ENCODE measurements around the gene IL34.

Gene IL34

GRCh38 chr16:70676675-70677498 lies 30.5 kb downstream of the IL34 start:
- no peak for DNase-seq (ENCODE audit: low read depth in 1 of 2, low spot score in 1 of 2)

- no peak for DNase-seq (ENCODE audit: low read depth in 1 of 2, low spot score in 1 of 2)
Measured at GRCh38 chr16:70677499-70678120, 31.3 kb downstream of the IL34 start.

GRCh38 chr16:70678121-70678897 lies 31.9 kb downstream of the IL34 start:
- no peak for DNase-seq (ENCODE audit: low read depth in 1 of 2, low spot score in 1 of 2)

- DNase-seq (ENCODE audit: low read depth in 1 of 2, low spot score in 1 of 2), result no peak
Measured at GRCh38 chr16:70678898-70679670, 32.7 kb downstream of the IL34 start.

- no peak for DNase-seq (ENCODE audit: low read depth in 1 of 2, low spot score in 1 of 2)
Measured at GRCh38 chr16:70679671-70680494, 33.5 kb downstream of the IL34 start.

GRCh38 chr16:70680495-70681381 lies 34.4 kb downstream of the IL34 start:
- no peak for DNase-seq (ENCODE audit: low read depth in 1 of 2, low spot score in 1 of 2)

- no peak for DNase-seq (ENCODE audit: low read depth in 1 of 2, low spot score in 1 of 2)
Measured at GRCh38 chr16:70681382-70682238, 35.3 kb downstream of the IL34 start.

- DNase-seq (ENCODE audit: low read depth in 1 of 2, low spot score in 1 of 2), result no peak
Measured at GRCh38 chr16:70682239-70683145, 36.1 kb downstream of the IL34 start.

GRCh38 chr16:70683146-70683944 lies 37.0 kb downstream of the IL34 start:
- no peak for DNase-seq (ENCODE audit: low read depth in 1 of 2, low spot score in 1 of 2)

- DNase-seq (ENCODE audit: low read depth in 1 of 2, low spot score in 1 of 2), result no peak
Measured at GRCh38 chr16:70684146-70685060, 38.0 kb downstream of the IL34 start.

- no peak for DNase-seq (ENCODE audit: low read depth in 1 of 2, low spot score in 1 of 2)
Measured at GRCh38 chr16:70685061-70685937, 38.9 kb downstream of the IL34 start.

GRCh38 chr16:70685938-70686375 lies 39.6 kb downstream of the IL34 start, which contains the start of gene MTSS2:
Gene MTSS2 (minus strand): TSS chr16:70686053. CDS start chr16:70685791, 262 bp downstream.
- no peak for DNase-seq (ENCODE audit: low read depth in 1 of 2, low spot score in 1 of 2)

- DNase-seq (ENCODE audit: low read depth in 1 of 2, low spot score in 1 of 2), result no peak
Measured at GRCh38 chr16:70686376-70687101, 40.2 kb downstream of the IL34 start.

GRCh38 chr16:70687102-70687511 lies 40.7 kb downstream of the IL34 start:
- DNase-seq (ENCODE audit: low read depth in 1 of 2, low spot score in 1 of 2), result no peak
